Body of pancreas (tissue), 4 donors: ENCODE results near the gene TMEM117. TPM values are rescaled to one million over a fixed set of nuclear protein-coding genes. Genes with fewer than 3 reads are reported as not detected.

Source experiments
- ATAC-seq: fragments of 150-250 bp; one replicate; pipeline ENCODE4 v1.9.1; 2016
- DNase-seq, 4 donors: peaks; one replicate each; pipeline ENCODE4 v3.0.0-alpha.2; 2019
- H3K27ac ChIP-seq, 4 donors: fragments of 200-600 bp; sonication (generic); 1 replicate in 3 of 4; 2 replicates in 1 of 4; pipeline versions ENCODE4 v1.5.1 to v1.6.1; 2016 to 2019; ENCODE audit warnings: mild to moderate bottlenecking in 1 of 4, mixed read lengths in 1 of 4, moderate library complexity in 1 of 4
- H3K27me3 ChIP-seq, 2 donors: fragments of 200-600 bp; sonication (generic); one replicate each; pipeline ENCODE4 v1.6.0; 2016; ENCODE audit warnings: mild to moderate bottlenecking in 1 of 2
- H3K36me3 ChIP-seq, 2 donors: fragments of 200-600 bp; sonication (generic); replicated peaks in 1 of 2; 2 replicates each; pipeline ENCODE4 v1.5.1; 2016; ENCODE audit warnings: low read depth in 2 of 2; ENCODE audit not compliant: insufficient read depth in 1 of 2
- H3K4me1 ChIP-seq: fragments of 200-600 bp; sonication (generic); one replicate; pipeline ENCODE4 v1.6.0; 2016
- H3K4me3 ChIP-seq, 2 donors: fragments of 200-600 bp; sonication (generic); 1 replicate in 1 of 2; 2 replicates in 1 of 2; pipeline ENCODE4 v1.5.1; 2016 to 2019
- H3K9me3 ChIP-seq, 3 donors: fragments of 200-600 bp; sonication (generic); 1 replicate in 2 of 3; 2 replicates in 1 of 3; pipeline ENCODE4 v1.5.1; 2016
- CTCF ChIP-seq, 7 experiments: fragments of 450-650 bp in 4 of 7; fragments of 200-600 bp in 3 of 7; sonication (generic) in 3 of 7; IDR thresholded peaks; one replicate each; pipeline ENCODE4 v1.5.1; 2016 to 2019; ENCODE audit warnings: antibody characterized with exemption in 7 of 7
- POLR2A ChIP-seq, 3 donors: fragments of 450-650 bp; IDR thresholded peaks; one replicate each; pipeline ENCODE4 v1.6.1; 2016; ENCODE audit warnings: antibody characterized with exemption in 3 of 3, mild to moderate bottlenecking in 2 of 3
- WGBS, 2 donors: methylation state at CpG; one replicate each; pipeline ENCODE4 v1.1.5; 2017; 5-methylcytosine and 5-hydroxymethylcytosine counted together
- intact Hi-C: fragments of 100-400 bp; cut with DNase I; formaldehyde crosslinking; loops from one replicate; pipeline ENCODE4 v1.15.1; 2023
- total RNA-seq, 2 donors: library from RNA; depleted of rRNA; stranded (reverse); fragments of >200 nt; gene quantifications; one replicate each; pipeline ENCODE4 v1.1.0, GENCODE V29; 2016

The TMEM117 gene
- total RNA-seq, 2 donors from 2014 or later = 19.2 to 23.4 TPM

- H3K4me1 ChIP-seq = no peaks in the 10 kb centered on the region
- DNase-seq = no peak
- intact Hi-C loops = no loop called here
- 95 to 99% methylated on average over 3 of the region's 3 CpGs for WGBS, 2 donors
- H3K4me3 ChIP-seq = no peak overlapping the region
- H3K36me3 ChIP-seq = no peaks in the 10 kb centered on the region
- ATAC-seq = no peak
- TF ChIP-seq CTCF (IDR thresholded peaks at IDR 0.05) = no peak
- TF ChIP-seq POLR2A (IDR thresholded peaks at IDR 0.05) = no peak
- H3K27me3 ChIP-seq = no peaks in the 10 kb centered on the region
- no peak overlapping the region for H3K27ac ChIP-seq
- no peaks in the 10 kb centered on the region for H3K9me3 ChIP-seq
Measured at GRCh38 chr12:44046732-44047417, 211.0 kb downstream of the TMEM117 start.

GRCh38 chr12:44052554-44052953, 216.7 kb downstream of the TMEM117 start:
- Histone ChIP-seq H3K27ac (no peak overlapping the region), H3K9me3 (no peaks in the 10 kb centered on the region), H3K27me3 (no peaks in the 10 kb centered on the region), H3K4me3 (no peak overlapping the region), H3K4me1 (no peaks in the 10 kb centered on the region), H3K36me3 (no peaks in the 10 kb centered on the region)
- TF ChIP-seq CTCF (IDR thresholded peaks at IDR 0.05) = no peak
- no peak for TF ChIP-seq POLR2A (IDR thresholded peaks at IDR 0.05)
- no peak for ATAC-seq
- no peak for DNase-seq
- 80 to 91% methylated on average over 4 of the region's 4 CpGs for WGBS, 2 donors
- intact Hi-C loops = no loop called here

GRCh38 chr12:44053549-44054127, 217.8 kb downstream of the TMEM117 start:
- ATAC-seq (no peak), DNase-seq (no peak)
- 64 to 71% methylated on average over 3 of the region's 3 CpGs for WGBS, 2 donors
- H3K4me3 ChIP-seq = no peak overlapping the region
- H3K4me1 ChIP-seq = no peaks in the 10 kb centered on the region
- TF ChIP-seq CTCF (IDR thresholded peaks at IDR 0.05) (no peak), POLR2A (IDR thresholded peaks at IDR 0.05) (no peak)
- H3K36me3 ChIP-seq = no peaks in the 10 kb centered on the region
- no peak overlapping the region for H3K27ac ChIP-seq
- no peaks in the 10 kb centered on the region for H3K9me3 ChIP-seq
- intact Hi-C loops = no loop called here
- no peaks in the 10 kb centered on the region for H3K27me3 ChIP-seq

GRCh38 chr12:44054281-44054680, 218.4 kb downstream of the TMEM117 start:
- H3K36me3 ChIP-seq = no peaks in the 10 kb centered on the region
- no peaks in the 10 kb centered on the region for H3K27me3 ChIP-seq
- H3K4me1 ChIP-seq = no peaks in the 10 kb centered on the region
- ATAC-seq (no peak), DNase-seq (no peak)
- H3K4me3 ChIP-seq = no peak overlapping the region
- H3K27ac ChIP-seq = no peak overlapping the region
- TF ChIP-seq POLR2A (IDR thresholded peaks at IDR 0.05) = no peak
- no peak for TF ChIP-seq CTCF (IDR thresholded peaks at IDR 0.05)
- intact Hi-C loops = no loop called here
- WGBS, 2 donors = 80 to 83% methylated on average over 3 of the region's 3 CpGs
- no peaks in the 10 kb centered on the region for H3K9me3 ChIP-seq

- no peak for TF ChIP-seq CTCF (IDR thresholded peaks at IDR 0.05)
- no peak for TF ChIP-seq POLR2A (IDR thresholded peaks at IDR 0.05)
- Histone ChIP-seq H3K27me3 (no peaks in the 10 kb centered on the region), H3K36me3 (no peaks in the 10 kb centered on the region), H3K4me1 (no peaks in the 10 kb centered on the region), H3K27ac (no peak overlapping the region), H3K4me3 (no peak overlapping the region), H3K9me3 (no peaks in the 10 kb centered on the region)
- 94 to 95% methylated on average over 2 of the region's 2 CpGs for WGBS, 2 donors
- ATAC-seq (no peak), DNase-seq (no peak)
- intact Hi-C loops = no loop called here
Measured at GRCh38 chr12:44058366-44058765, 222.5 kb downstream of the TMEM117 start.
